KOPT-K1 (cell line): Measurements from ENCODE around the gene PPP1R1C.
"Not testable (repeated sequence)": the region's sequence is repeated elsewhere in the genome, so short reads cannot be mapped to it uniquely, and the experiment has no call there.

ENCODE experiments used
- H3K27ac ChIP-seq: fragments of 200-600 bp; sonication (generic); 2 replicates; pipeline ENCODE4 v1.5.1; 2016; ENCODE audit warnings: antibody characterized with exemption, mild to moderate bottlenecking, low read depth, low read length; ENCODE audit not compliant: poor library complexity, severe bottlenecking
- H3K36me3 ChIP-seq: fragments of 200-600 bp; sonication (generic); 2 replicates; pipeline ENCODE4 v1.5.1; 2017; ENCODE audit warnings: antibody characterized with exemption, mild to moderate bottlenecking, low read length, moderate library complexity; ENCODE audit not compliant: insufficient read depth
- H3K9me3 ChIP-seq: fragments of 200-600 bp; sonication (generic); 2 replicates; pipeline ENCODE4 v1.5.1; 2017; ENCODE audit warnings: antibody characterized with exemption, low read length, mild to moderate bottlenecking; ENCODE audit not compliant: insufficient read depth, poor library complexity, severe bottlenecking

PPP1R1C gene

GRCh38 chr2:181985632-181986205, at the start of gene PPP1R1C:
TSS of gene PPP1R1C (plus strand) at chr2:181985853. CDS start at chr2:181986111, 258 bp downstream.
- no peaks in the 10 kb centered on the region for H3K36me3 ChIP-seq
- H3K9me3 ChIP-seq: no peaks in the 10 kb centered on the region
- no peak within 1 kb of the TSS for H3K27ac ChIP-seq

DNA sequence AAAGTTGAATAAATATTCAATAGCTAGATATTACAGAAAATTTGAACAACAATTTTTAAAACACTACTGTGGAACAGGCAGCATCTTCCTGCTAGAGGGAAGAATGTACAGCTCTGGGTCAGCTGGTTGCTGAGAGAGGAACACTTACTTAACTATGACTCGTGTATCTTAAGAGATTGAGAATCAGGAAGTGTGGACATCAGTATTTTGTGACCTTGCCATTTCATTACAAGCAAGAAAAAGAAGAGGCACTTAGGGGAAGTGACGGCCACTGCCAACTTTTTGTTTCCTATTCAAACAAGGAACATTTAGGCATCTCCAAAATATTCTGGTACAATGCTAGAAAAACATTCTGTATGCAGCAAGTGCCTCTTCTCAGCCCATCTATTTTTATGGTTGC, 48.2 kb upstream of the PPP1R1C start:
- Histone ChIP-seq H3K27ac (no peak overlapping the region), H3K36me3 (no peaks in the 10 kb centered on the region), H3K9me3 (no peaks in the 10 kb centered on the region)

DNA sequence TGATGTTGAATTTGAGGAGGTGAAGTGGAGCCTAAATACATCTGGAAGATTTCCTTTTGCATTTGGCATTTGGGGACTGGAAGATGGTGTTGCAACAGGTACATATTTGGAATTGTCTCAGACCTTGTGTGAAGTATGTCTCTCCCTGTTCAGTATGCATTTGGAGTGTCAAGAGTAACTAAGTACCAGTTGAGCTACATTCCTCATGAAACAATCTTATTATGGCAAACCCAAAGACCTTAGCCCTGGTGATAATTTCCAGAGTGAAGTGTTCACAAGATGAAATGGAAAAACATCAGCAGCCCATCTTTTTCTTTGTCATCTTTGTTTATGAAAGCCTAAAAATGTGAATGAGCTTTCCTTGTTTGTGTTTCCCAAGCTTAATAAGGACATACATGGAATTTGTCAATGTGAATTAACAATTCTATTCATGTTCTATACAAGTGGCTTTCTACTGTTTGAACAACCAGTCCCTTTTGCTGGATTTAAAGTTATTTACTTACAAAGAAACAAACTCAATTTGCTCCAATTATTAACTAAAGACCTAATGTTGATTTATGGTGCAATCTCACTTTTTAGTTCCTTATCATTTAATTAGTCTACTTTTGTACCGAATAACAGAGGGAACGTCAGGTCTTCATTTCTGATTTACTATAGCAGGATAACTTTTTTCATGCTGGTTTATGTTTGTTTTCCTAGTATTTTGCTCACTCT, 42.1 kb upstream of the PPP1R1C start:
- H3K9me3 ChIP-seq: no peaks in the 10 kb centered on the region
- no peaks in the 10 kb centered on the region for H3K36me3 ChIP-seq
- no peak overlapping the region for H3K27ac ChIP-seq

GRCh38 chr2:181944164-181944913, 41.3 kb upstream of the PPP1R1C start:
- H3K36me3 ChIP-seq: no peaks in the 10 kb centered on the region
- H3K27ac ChIP-seq: no peak overlapping the region
- H3K9me3 ChIP-seq: no peaks in the 10 kb centered on the region

- no peaks in the 10 kb centered on the region for H3K9me3 ChIP-seq
- H3K27ac ChIP-seq: no peak overlapping the region
- H3K36me3 ChIP-seq: no peaks in the 10 kb centered on the region
Measured at GRCh38 chr2:181944914-181945291, 40.8 kb upstream of the PPP1R1C start.

GRCh38 chr2:181946444-181947127, 39.1 kb upstream of the PPP1R1C start:
- H3K27ac ChIP-seq: no peak overlapping the region
- no peaks in the 10 kb centered on the region for H3K36me3 ChIP-seq
- H3K9me3 ChIP-seq: no peaks in the 10 kb centered on the region

GRCh38 chr2:181947273-181947672, 38.4 kb upstream of the PPP1R1C start:
- Histone ChIP-seq H3K27ac (no peak overlapping the region), H3K9me3 (no peaks in the 10 kb centered on the region)

DNA sequence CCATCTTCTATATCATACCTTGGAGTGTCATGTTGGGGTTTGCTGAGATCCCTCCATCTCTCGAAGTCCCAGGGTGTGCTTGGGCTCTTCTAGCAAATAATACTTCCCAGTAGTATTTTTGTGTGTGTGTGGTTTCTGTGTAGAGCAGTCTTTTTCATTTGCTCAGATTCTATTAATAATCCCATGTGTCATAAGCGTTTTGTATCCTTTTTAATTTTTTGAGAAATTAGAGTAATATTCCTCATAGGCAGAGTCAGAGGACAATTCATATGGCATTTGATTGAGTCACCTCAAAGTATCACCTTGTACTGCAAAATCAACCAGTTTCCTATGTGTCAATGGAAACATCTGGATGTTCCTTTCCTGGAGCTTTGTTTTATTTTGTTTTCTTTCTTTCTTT, 37.4 kb upstream of the PPP1R1C start:
- Histone ChIP-seq H3K36me3 (no peaks in the 10 kb centered on the region), H3K27ac (no peak overlapping the region), H3K9me3 (no peaks in the 10 kb centered on the region)

More at GRCh38 chr2:181947273-181947672, 38.4 kb upstream of the PPP1R1C start:
- no peaks in the 10 kb centered on the region for H3K36me3 ChIP-seq

DNA sequence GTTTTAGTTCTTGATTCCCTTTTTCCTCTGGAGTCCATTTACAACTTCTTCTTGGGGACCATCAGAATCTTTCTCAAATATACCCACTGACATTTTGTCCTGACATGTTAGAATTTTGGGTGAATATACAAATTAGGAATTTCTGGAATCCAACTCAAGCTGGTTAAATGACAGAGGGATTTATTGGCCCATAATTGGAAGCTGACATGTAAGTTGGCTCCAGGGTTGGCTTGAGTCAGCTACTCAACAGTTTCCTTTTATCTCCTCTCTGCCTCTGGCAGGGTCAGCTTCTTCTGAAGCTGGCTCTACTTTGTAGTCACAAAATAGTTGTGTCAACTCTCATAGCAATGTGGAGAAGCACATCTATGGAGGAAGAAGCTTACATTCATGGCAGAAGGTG, 36.6 kb upstream of the PPP1R1C start:
- no peaks in the 10 kb centered on the region for H3K9me3 ChIP-seq
- H3K36me3 ChIP-seq: no peaks in the 10 kb centered on the region
- H3K27ac ChIP-seq: no peak overlapping the region

DNA sequence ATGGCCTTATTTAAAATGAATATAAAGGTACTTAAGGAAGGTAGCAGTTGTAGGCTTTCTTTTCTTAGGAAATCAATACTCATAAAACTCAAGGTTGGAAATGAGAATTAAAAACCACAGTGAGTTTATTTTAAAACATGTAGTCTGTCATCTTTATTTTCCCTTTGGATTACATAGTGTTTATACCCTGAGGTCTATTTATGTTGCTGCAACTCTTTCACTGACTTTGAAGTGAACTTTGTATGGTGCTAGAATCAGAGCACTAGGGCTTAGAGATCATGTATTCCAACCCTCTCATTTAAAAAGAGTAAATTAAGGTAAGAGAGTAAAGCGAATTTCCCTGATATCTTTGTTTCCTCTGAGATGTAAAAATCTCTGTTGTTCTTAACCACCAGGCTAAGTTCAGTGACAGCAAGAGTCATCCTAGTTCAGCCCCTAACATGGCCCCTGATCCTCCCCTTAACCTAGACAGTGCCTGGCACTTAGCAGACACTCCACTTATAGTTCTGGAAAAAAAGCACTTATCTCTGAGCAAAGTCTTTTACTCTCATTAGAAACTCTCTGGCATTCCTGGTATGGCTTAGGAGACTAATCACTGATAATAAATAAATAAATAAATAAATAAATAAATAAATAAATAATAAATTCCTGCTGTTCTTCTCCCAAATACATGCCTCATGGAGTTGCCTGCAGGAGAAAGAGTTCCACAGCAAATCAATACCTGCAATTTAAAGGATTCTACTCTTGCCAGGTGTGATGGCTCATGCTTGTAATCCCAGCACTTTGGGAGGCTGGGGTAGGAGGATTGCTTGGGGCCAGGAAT, 33.0 kb upstream of the PPP1R1C start:
- Histone ChIP-seq H3K27ac (no peak overlapping the region), H3K9me3 (no peaks in the 10 kb centered on the region), H3K36me3 (no peaks in the 10 kb centered on the region)

GRCh38 chr2:181953881-181954537, 31.6 kb upstream of the PPP1R1C start:
- no peak overlapping the region for H3K27ac ChIP-seq

GRCh38 chr2:181954538-181954883, 31.1 kb upstream of the PPP1R1C start:
- no peaks in the 10 kb centered on the region for H3K9me3 ChIP-seq
- H3K27ac ChIP-seq: no peak overlapping the region
- H3K36me3 ChIP-seq: no peaks in the 10 kb centered on the region

More at GRCh38 chr2:181953881-181954537, 31.6 kb upstream of the PPP1R1C start:
- no peaks in the 10 kb centered on the region for H3K9me3 ChIP-seq
- no peaks in the 10 kb centered on the region for H3K36me3 ChIP-seq

GRCh38 chr2:181955010-181955409, 30.6 kb upstream of the PPP1R1C start:
- no peaks in the 10 kb centered on the region for H3K9me3 ChIP-seq
- H3K36me3 ChIP-seq: no peaks in the 10 kb centered on the region
- H3K27ac ChIP-seq: no peak overlapping the region

DNA sequence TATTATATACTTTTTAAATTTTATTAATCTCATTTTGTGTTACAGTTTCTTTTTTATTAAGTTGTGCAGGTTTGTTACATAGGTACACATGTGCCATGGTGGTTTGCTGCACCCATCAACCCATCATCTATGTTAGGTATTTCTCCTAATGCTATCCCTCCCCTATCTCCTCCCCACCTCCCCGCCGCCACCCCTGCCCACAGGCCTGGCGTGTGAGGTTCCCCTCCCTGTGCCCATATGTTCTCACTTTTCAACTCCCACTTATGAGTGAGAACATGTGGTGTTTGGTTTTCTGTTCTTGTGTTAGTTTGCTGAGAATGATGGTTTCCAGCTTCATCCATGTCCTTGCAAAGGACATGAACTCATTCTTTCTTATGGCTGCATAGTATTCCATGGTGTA, 29.8 kb upstream of the PPP1R1C start:
- H3K9me3 ChIP-seq, H3K27ac ChIP-seq, H3K36me3 ChIP-seq: not testable (repeated sequence)
